Measurements from ENCODE around the gene IGFBP1. TPM values are rescaled to one million over a fixed set of nuclear protein-coding genes. Genes with fewer than 3 reads are reported as not detected.

IGFBP1 gene
- total RNA-seq, 6 experiments from 2014 or later, result not detected

GRCh38 chr7:45890902-45891461 is 2.7 kb downstream of the IGFBP1 start:
- TF ChIP-seq CTCF (IDR thresholded peaks at IDR 0.05), result peak; percentile 90
- Mint-ChIP-seq H3K9me3 (no peaks in the 10 kb centered on the region), H3K4me3 (no peak overlapping the region), H3K27ac (no peak overlapping the region), H3K27me3 (ENCODE audit: insufficient read depth) (peaks cover 20% of the 10 kb centered on the region), H3K36me3 (ENCODE audit: low read depth) (no peaks in the 10 kb centered on the region), H3K4me1 (ENCODE audit: low read depth) (peaks cover 7% of the 10 kb centered on the region; the same call in 1 of the 2 replicates)
- DNase-seq, result peak; percentile 36

- Mint-ChIP-seq H3K9me3 (no peaks in the 10 kb centered on the region), H3K4me1 (ENCODE audit: low read depth) (peaks cover 14% of the 10 kb centered on the region), H3K27me3 (ENCODE audit: insufficient read depth) (peaks cover 17% of the 10 kb centered on the region), H3K4me3 (no peak overlapping the region), H3K27ac (no peak overlapping the region), H3K36me3 (ENCODE audit: low read depth) (no peaks in the 10 kb centered on the region)
- TF ChIP-seq CTCF (IDR thresholded peaks at IDR 0.05), result peak; percentile 47; the same call in 1 of the 2 replicates
- DNase-seq, result no peak
Measured at GRCh38 chr7:45891462-45892402, 3.4 kb downstream of the IGFBP1 start.

GRCh38 chr7:45892407-45893035 is 4.2 kb downstream of the IGFBP1 start:
- H3K9me3 Mint-ChIP-seq, result no peaks in the 10 kb centered on the region
- peaks cover 13% of the 10 kb centered on the region for H3K27me3 Mint-ChIP-seq (ENCODE audit: insufficient read depth)
- H3K4me1 Mint-ChIP-seq (ENCODE audit: low read depth), result peaks cover 22% of the 10 kb centered on the region
- no peak overlapping the region for H3K4me3 Mint-ChIP-seq
- H3K27ac Mint-ChIP-seq, result no peak overlapping the region
- no peak for TF ChIP-seq CTCF (IDR thresholded peaks at IDR 0.05)
- no peak for DNase-seq
- no peaks in the 10 kb centered on the region for H3K36me3 Mint-ChIP-seq (ENCODE audit: low read depth)

GRCh38 chr7:45893374-45893995 is 5.2 kb downstream of the IGFBP1 start:
- DNase-seq, result no peak
- H3K4me1 Mint-ChIP-seq (ENCODE audit: low read depth), result peaks cover 31% of the 10 kb centered on the region
- no peak overlapping the region for H3K4me3 Mint-ChIP-seq
- H3K9me3 Mint-ChIP-seq, result no peaks in the 10 kb centered on the region
- H3K27me3 Mint-ChIP-seq (ENCODE audit: insufficient read depth), result peaks cover 9% of the 10 kb centered on the region
- no peaks in the 10 kb centered on the region for H3K36me3 Mint-ChIP-seq (ENCODE audit: low read depth)
- TF ChIP-seq CTCF (IDR thresholded peaks at IDR 0.05), result no peak
- no peak overlapping the region for H3K27ac Mint-ChIP-seq

- no peak for TF ChIP-seq CTCF (IDR thresholded peaks at IDR 0.05)
- Mint-ChIP-seq H3K9me3 (no peaks in the 10 kb centered on the region), H3K27me3 (ENCODE audit: insufficient read depth) (peaks cover 9% of the 10 kb centered on the region), H3K36me3 (ENCODE audit: low read depth) (no peaks in the 10 kb centered on the region), H3K4me1 (ENCODE audit: low read depth) (peaks cover 36% of the 10 kb centered on the region), H3K4me3 (no peak overlapping the region), H3K27ac (no peak overlapping the region)
- no peak for DNase-seq
Measured at GRCh38 chr7:45893996-45894664, 5.8 kb downstream of the IGFBP1 start.
